Heart left ventricle (tissue), 16 donors: Measurements from ENCODE around the gene OR2T27. TPM values are rescaled to one million over a fixed set of nuclear protein-coding genes. Genes with fewer than 3 reads are reported as not detected.
"Not testable (repeated sequence)": the region's sequence is repeated elsewhere in the genome, so short reads cannot be mapped to it uniquely, and the experiment has no call there.

Source experiments
- ATAC-seq, 4 donors: fragments of 200-7000 bp; cut with Tn5 transposase; one replicate each; pipeline ENCODE4 v1.9.1; 2020 to 2022; ENCODE audit warnings: moderate library complexity in 4 of 4, mild to moderate bottlenecking in 3 of 4, moderate number of reproducible peaks in 1 of 4
- DNase-seq, 5 donors: peaks; one replicate each; pipeline ENCODE4 v3.0.0-alpha.2; 2020
- H3K27ac ChIP-seq, 12 donors: fragments of 200-600 bp; sonication (generic) in 4 of 12; one replicate each; pipeline versions ENCODE4 v1.5.0 to v1.8.0; 2016 to 2022; ENCODE audit warnings: mild to moderate bottlenecking in 2 of 12
- H3K27me3 ChIP-seq, 9 donors: fragments of 200-600 bp; sonication (generic) in 2 of 9; one replicate each; pipeline versions ENCODE4 v1.5.1 to v1.8.0; 2016 to 2022; ENCODE audit warnings: mild to moderate bottlenecking in 3 of 9
- H3K36me3 ChIP-seq, 9 donors: fragments of 200-600 bp; sonication (generic) in 2 of 9; one replicate each; pipeline versions ENCODE4 v1.5.0 to v1.8.0; 2018 to 2022; ENCODE audit warnings: mild to moderate bottlenecking in 2 of 9
- H3K4me1 ChIP-seq, 12 donors: fragments of 200-600 bp; sonication (generic) in 4 of 12; one replicate each; pipeline versions ENCODE4 v1.5.0 to v1.8.0; 2016 to 2022; ENCODE audit warnings: mild to moderate bottlenecking in 3 of 12
- H3K4me3 ChIP-seq, 12 donors: fragments of 200-600 bp; sonication (generic) in 4 of 12; one replicate each; pipeline versions ENCODE4 v1.5.0 to v1.8.0; 2017 to 2022; ENCODE audit warnings: mild to moderate bottlenecking in 9 of 12, moderate library complexity in 4 of 12
- H3K9me3 ChIP-seq, 12 donors: fragments of 200-600 bp; sonication (generic) in 4 of 12; one replicate each; pipeline versions ENCODE4 v1.5.0 to v1.8.0; 2016 to 2022; ENCODE audit warnings: mild to moderate bottlenecking in 1 of 12
- POLR2A ChIP-seq, 2 donors: fragments of 450-650 bp; IDR thresholded peaks; one replicate each; pipeline ENCODE4 v1.6.1; 2017; ENCODE audit warnings: antibody characterized with exemption in 2 of 2, mild to moderate bottlenecking in 2 of 2, moderate library complexity in 2 of 2
- WGBS, 4 donors: extraction: QIAGEN DNeasy Blood & Tissue Kit in 2 of 4; methylation state at CpG; one replicate each; pipeline versions ENCODE4 v1.1.5 to v1.1.7; 2013 to 2018; 5-methylcytosine and 5-hydroxymethylcytosine counted together
- intact Hi-C, 10 donors: fragments of 100-400 bp; cut with DNase I; formaldehyde crosslinking; loops; one replicate each; pipeline versions ENCODE4 v1.11.1 to v1.14.2; 2022
- polyA plus RNA-seq, 2 donors: library from polyadenylated mRNA; stranded (reverse); fragments of 200-250 nt; gene quantifications; one replicate each; pipeline ENCODE4 v1.2.3, GENCODE V29; 2013
- total RNA-seq, 9 donors: library from RNA; depleted of rRNA in 2 of 9; stranded (reverse); fragments of >200 nt in 2 of 9; fragmentation: NEBNext Ultra II Directional in 3 of 9; extraction: Animal tissue kit (Norgen Biotek cat#: 25700) in 3 of 9; gene quantifications; one replicate each; pipeline versions ENCODE4 v1.1.0 to v1.2.4, GENCODE V29; 2016 to 2023
- TF ChIP-seq, protein P1 (sequence below), 12 donors: fragments of 200-600 bp; sonication (generic) in 4 of 12; IDR thresholded peaks; one replicate each; pipeline versions ENCODE4 v1.5.0 to v1.8.0; 2018 to 2022; ENCODE audit warnings: antibody characterized with exemption in 12 of 12, mild to moderate bottlenecking in 5 of 12
- donor health status: ischemic (EF 13 %, LVEDD 7.1; RV severe dilation, severe dysfunction).
- donor health status: healthy with polysubstance abuse.
- donor health status: DM: no; HTN: yes; CAD: no.
- donor health status: DM: no; HTN: no; CAD: no.
- donor health status: ischemic (EF 25% LVEDD 6.9; RV normal size, moderate dysfunction).
- donor health status: ischemic (EF 25% LVEDD 5.7; RV mildly dilated, moderate dysfunction).
- donor health status: healthy.
- donor health status: DM: yes; HTN: yes; CAD: no.
- donor health status: ischemic (EF 35%, LVEDD 5.7; RV mildly dilated, moderate dysfunction).
- donor health status: nonischemic (EF 11% LVEDD 7.7; RV severe dilation, severe dysfunction).
- donor health status: DM: yes; HTN: yes; CAD: no.
- donor health status: PGD.
- donor health status: ischemic (EF 29% LVEDD 5.4; RV normal size, mild dysfunction).
- donor health status: nonischemic (EF 23%, LVEDD 6.1; RV moderate dilation, normal function).

The OR2T27 gene
- total and polyA plus RNA-seq, 11 donors = not detected

DNA sequence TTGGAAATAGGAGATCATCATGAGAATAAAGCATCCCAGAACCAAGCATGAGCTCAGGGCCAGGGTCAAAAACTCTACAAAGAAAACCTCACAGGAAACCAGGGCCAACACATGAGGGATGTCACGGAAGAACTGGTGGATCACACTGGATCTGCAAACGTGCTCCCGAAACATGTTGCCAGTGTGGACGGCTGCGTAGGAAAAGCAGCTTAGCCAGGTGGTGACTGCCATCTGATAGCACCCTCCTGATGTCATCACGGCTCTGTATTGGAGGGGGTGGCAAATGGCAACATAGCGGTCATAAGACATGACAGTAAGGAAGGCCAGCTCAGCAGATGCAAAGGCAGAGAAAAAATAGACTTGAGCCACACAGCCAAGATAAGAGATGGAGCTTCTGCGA lies 26.3 kb upstream of the OR2T27 start:
- H3K27ac ChIP-seq = no peak overlapping the region
- H3K36me3 ChIP-seq = no peaks in the 10 kb centered on the region
- no peaks in the 10 kb centered on the region for H3K9me3 ChIP-seq
- intact Hi-C loops = no loop called here
- no peak for DNase-seq
- TF ChIP-seq POLR2A (IDR thresholded peaks at IDR 0.05) = no peak
- TF ChIP-seq, protein P1, sequence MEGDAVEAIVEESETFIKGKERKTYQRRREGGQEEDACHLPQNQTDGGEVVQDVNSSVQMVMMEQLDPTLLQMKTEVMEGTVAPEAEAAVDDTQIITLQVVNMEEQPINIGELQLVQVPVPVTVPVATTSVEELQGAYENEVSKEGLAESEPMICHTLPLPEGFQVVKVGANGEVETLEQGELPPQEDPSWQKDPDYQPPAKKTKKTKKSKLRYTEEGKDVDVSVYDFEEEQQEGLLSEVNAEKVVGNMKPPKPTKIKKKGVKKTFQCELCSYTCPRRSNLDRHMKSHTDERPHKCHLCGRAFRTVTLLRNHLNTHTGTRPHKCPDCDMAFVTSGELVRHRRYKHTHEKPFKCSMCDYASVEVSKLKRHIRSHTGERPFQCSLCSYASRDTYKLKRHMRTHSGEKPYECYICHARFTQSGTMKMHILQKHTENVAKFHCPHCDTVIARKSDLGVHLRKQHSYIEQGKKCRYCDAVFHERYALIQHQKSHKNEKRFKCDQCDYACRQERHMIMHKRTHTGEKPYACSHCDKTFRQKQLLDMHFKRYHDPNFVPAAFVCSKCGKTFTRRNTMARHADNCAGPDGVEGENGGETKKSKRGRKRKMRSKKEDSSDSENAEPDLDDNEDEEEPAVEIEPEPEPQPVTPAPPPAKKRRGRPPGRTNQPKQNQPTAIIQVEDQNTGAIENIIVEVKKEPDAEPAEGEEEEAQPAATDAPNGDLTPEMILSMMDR (IDR thresholded peaks at IDR 0.05) = no peak
- no peak for ATAC-seq
- no peaks in the 10 kb centered on the region for H3K4me1 ChIP-seq
- peaks cover 0 to 4% (median 0%) of the 10 kb centered on the region in 9 donors for H3K27me3 ChIP-seq
- WGBS, 4 donors = 78 to 81% (median 78%) methylated on average over 8 of the region's 8 CpGs
- no peak overlapping the region for H3K4me3 ChIP-seq

DNA sequence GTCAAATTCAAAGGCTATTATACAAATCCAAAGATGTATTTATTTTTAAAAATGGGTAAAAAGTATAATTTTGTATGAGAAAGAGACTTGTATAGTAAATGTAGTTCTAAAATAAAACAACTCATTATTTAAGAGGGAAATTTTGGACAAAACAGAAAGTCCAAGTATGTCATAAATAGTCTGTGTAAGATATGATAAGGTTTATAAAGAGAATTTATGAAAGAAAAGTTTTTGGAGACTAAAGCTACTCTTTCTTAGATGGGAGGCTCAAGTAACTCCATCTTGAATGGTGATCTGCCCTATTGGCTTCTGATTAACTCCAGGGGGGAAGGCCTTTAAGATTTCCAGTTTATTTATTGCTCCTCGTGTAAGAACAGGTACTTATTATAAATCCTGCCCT lies 14.7 kb upstream of the OR2T27 start:
- 35 to 64% (median 52%) methylated on average over 1 of the region's 1 CpG for WGBS, 4 donors

GRCh38 chr1:248663453-248664328 lies 8.4 kb upstream of the OR2T27 start:
- DNase-seq, H3K4me1 ChIP-seq, H3K4me3 ChIP-seq, H3K36me3 ChIP-seq, H3K27ac ChIP-seq, H3K27me3 ChIP-seq, ATAC-seq, H3K9me3 ChIP-seq, intact Hi-C loops: not testable (repeated sequence)
- 61 to 66% (median 63%) methylated on average over 5 of the region's 5 CpGs for WGBS, 4 donors

More for the DNA sequence above, 14.7 kb upstream of the OR2T27 start:
- Histone ChIP-seq H3K27ac (no peak overlapping the region), H3K4me3 (no peak overlapping the region), H3K36me3 (no peaks in the 10 kb centered on the region), H3K27me3 (peaks cover 0 to 6% (median 0%) of the 10 kb centered on the region in 9 donors), H3K4me1 (no peaks in the 10 kb centered on the region), H3K9me3 (peaks cover 0 to 21% (median 0%) of the 10 kb centered on the region in 12 donors)
- intact Hi-C loops = no loop called here
- TF ChIP-seq, protein P1 (IDR thresholded peaks at IDR 0.05) = no peak
- no peak for TF ChIP-seq POLR2A (IDR thresholded peaks at IDR 0.05)
- ATAC-seq (no peak), DNase-seq (no peak)

- H3K4me3 ChIP-seq, H3K27ac ChIP-seq, ATAC-seq, H3K27me3 ChIP-seq, intact Hi-C loops, H3K9me3 ChIP-seq, H3K4me1 ChIP-seq, H3K36me3 ChIP-seq, DNase-seq: not testable (repeated sequence)
- WGBS, 4 donors = 65 to 88% (median 77%) methylated on average over 4 to 6 of the region's 6 CpGs; no CpG with 5 or more reads in 1 of the 4 donors
These were observed 1.5 kb upstream of the OR2T27 start for GRCh38 chr1:248656797-248657196.

- not testable (repeated sequence) for H3K9me3 ChIP-seq, DNase-seq, H3K27ac ChIP-seq, ATAC-seq, H3K27me3 ChIP-seq, H3K4me1 ChIP-seq, H3K36me3 ChIP-seq, H3K4me3 ChIP-seq
- WGBS, 4 donors = no CpG with 5 or more reads among the region's 1 CpG
- intact Hi-C loops = loop anchor here in 1 of 10 donors (10.0 kb wide), 1 partner anchor 204 kb away; the partner anchor contains the start of gene OR2T2
These were observed 6.4 kb downstream of the OR2T27 start for GRCh38 chr1:248648770-248649536.

GRCh38 chr1:248645178-248645577 lies 10.2 kb downstream of the OR2T27 start, which contains the start of gene OR2T35:
OR2T35 (minus strand) TSS chr1:248645278; CDS start chr1:248639258, 6,020 bp downstream.
- H3K9me3 ChIP-seq, ATAC-seq, H3K36me3 ChIP-seq, H3K4me3 ChIP-seq, H3K27ac ChIP-seq, H3K4me1 ChIP-seq, H3K27me3 ChIP-seq, DNase-seq: not testable (repeated sequence)
- WGBS, 4 donors = 39 to 88% (median 49%) methylated on average over 1 to 3 of the region's 3 CpGs
- intact Hi-C loops = loop anchor here in 1 of 10 donors (10.0 kb wide), 1 partner anchor 200 kb away; the partner anchor contains the start of gene OR2T2

DNA sequence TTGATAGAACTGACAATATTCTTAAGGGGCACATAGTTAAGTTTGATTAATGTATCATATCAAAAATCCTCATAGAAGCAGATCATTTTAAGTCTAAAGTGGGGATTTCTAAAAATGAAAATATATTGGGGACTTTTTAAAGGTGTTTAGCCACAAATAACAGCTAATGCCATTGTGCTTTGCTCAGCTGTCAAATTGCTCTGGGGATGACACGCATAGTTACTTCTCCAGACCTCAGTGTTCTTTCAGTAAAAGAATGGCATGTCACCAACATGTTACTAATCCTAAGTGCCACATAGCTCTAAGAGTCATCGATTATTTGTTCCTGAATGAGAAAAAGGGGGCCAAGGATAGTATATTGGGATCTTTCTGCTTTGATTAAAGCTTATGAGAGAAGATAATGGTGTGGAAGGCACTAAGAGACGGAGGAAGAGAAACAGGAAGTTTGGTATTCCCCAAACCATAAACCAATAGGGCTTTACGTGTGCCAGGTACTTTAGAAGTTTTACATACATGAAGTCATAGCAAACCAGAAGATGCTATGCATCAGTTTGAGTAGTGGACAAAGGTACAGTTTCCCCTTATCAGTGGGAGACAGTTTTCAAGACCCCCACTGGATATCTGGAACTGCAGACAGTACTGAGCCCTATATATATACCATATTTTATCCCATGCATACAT lies 12.2 kb downstream of the OR2T27 start:
- H3K9me3 ChIP-seq, H3K27me3 ChIP-seq, DNase-seq, H3K4me1 ChIP-seq, H3K4me3 ChIP-seq, H3K27ac ChIP-seq, ATAC-seq, H3K36me3 ChIP-seq: not testable (repeated sequence)
- intact Hi-C loops = loop anchor here in 1 of 10 donors (10.0 kb wide), 1 partner anchor 198 kb away; the partner anchor contains the start of gene OR2T2
- WGBS, 4 donors = no CpG with 5 or more reads among the region's 4 CpGs

DNA sequence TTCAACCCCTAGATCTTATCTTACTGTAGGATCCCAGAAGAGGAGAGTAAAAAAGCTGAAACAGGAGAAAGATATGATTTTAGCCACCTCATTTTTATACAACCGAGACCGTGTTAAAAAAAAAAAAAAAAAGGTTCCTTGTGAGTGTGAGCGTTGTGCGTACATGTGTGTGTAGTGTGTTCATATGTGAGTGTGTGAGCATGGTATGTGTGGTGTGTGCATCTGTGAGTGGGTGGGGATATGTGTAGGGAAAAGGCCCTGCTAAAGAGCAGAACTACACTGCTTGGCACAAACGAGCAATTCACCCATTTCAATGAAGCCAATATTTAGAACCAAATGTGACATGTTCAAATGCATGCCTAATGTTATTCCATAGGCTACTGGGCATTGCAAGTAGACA lies 13.7 kb downstream of the OR2T27 start:
- not testable (repeated sequence) for H3K27ac ChIP-seq, DNase-seq, H3K4me3 ChIP-seq, H3K27me3 ChIP-seq, H3K36me3 ChIP-seq, H3K9me3 ChIP-seq, H3K4me1 ChIP-seq, ATAC-seq
- WGBS, 4 donors = 92 to 100% (median 100%) methylated on average over 4 of the region's 5 CpGs; no CpG with 5 or more reads in 1 of the 4 donors
- intact Hi-C loops = loop anchor here in 1 of 10 donors (10.0 kb wide), 1 partner anchor 197 kb away; the partner anchor contains the start of gene OR2T2
